ENCODE data around the gene KLHDC7B. TPM values are rescaled to one million over a fixed set of nuclear protein-coding genes. Genes with fewer than 3 reads are reported as not detected.

The KLHDC7B gene
- total RNA-seq, 1 experiment from 2014 or later = 1.6 TPM

- CTCF ChIA-PET = interaction anchor here (0.5 kb wide), 1 partner anchor 37 kb away, joined by 4 read pairs; no protein-coding TSS in a partner anchor
- H3K36me3 ChIP-seq (ENCODE audit: insufficient read depth, low read length, poor library complexity, severe bottlenecking) = no peaks in the 10 kb centered on the region
- no TSS peak for BruUV-seq (replicated peaks)
- POLR2A ChIA-PET (ENCODE audit: low non-redundant PET) = no interaction called here
- no peaks in the 10 kb centered on the region for H3K9me3 ChIP-seq (ENCODE audit: low read depth, low read length, poor library complexity, severe bottlenecking)
- no peaks in the 10 kb centered on the region for H3K4me1 ChIP-seq (ENCODE audit: insufficient read depth, low read length, poor library complexity, severe bottlenecking)
- H3K27me3 ChIP-seq (replicated peaks; ENCODE audit: insufficient read depth, low read depth, low read length, poor library complexity) = no peaks in the 10 kb centered on the region
- intact Hi-C loops (cut with micrococcal nuclease; ENCODE audit: unreplicated experiment) = no loop called here
- H3K27ac ChIP-seq (ENCODE audit: low read depth, low read length, poor library complexity, severe bottlenecking) = peak within 1 kb of the TSS; percentile 92
- peak; percentile 99 for DNase-seq (ENCODE audit: low spot score)
- H3K4me3 ChIP-seq (ENCODE audit: low read depth, low read length, poor library complexity, severe bottlenecking) = peak within 1 kb of the TSS; percentile 74
- TF ChIP-seq CTCF (conservative IDR thresholded peaks at IDR 0.05; ENCODE audit: low read depth, low read length) = no peak
These were observed 37.0 kb downstream of the KLHDC7B start, which contains the start of gene CHKB for GRCh38 chr22:50582493-50583293. CHKB (minus strand) TSS chr22:50582849; CDS start chr22:50582781, 68 bp downstream.

GRCh38 chr22:50583294-50583861, 37.7 kb downstream of the KLHDC7B start:
- CTCF ChIA-PET = interaction anchor here (0.5 kb wide), 1 partner anchor 37 kb away, joined by 4 read pairs; no protein-coding TSS in a partner anchor
- Histone ChIP-seq H3K9me3 (ENCODE audit: low read depth, low read length, poor library complexity, severe bottlenecking) (no peaks in the 10 kb centered on the region), H3K36me3 (ENCODE audit: insufficient read depth, low read length, poor library complexity, severe bottlenecking) (no peaks in the 10 kb centered on the region), H3K4me1 (ENCODE audit: insufficient read depth, low read length, poor library complexity, severe bottlenecking) (no peaks in the 10 kb centered on the region), H3K27ac (ENCODE audit: low read depth, low read length, poor library complexity, severe bottlenecking) (peak overlapping the region; percentile 92), H3K4me3 (ENCODE audit: low read depth, low read length, poor library complexity, severe bottlenecking) (peak overlapping the region; percentile 74), H3K27me3 (replicated peaks; ENCODE audit: insufficient read depth, low read depth, low read length, poor library complexity) (no peaks in the 10 kb centered on the region)
- intact Hi-C loops (cut with micrococcal nuclease; ENCODE audit: unreplicated experiment) = no loop called here
- TF ChIP-seq EZH2 (IDR thresholded peaks at IDR 0.05; ENCODE audit: borderline replicate concordance, low read depth, low read length, poor library complexity, severe bottlenecking) = no peak
- no peak for TF ChIP-seq CTCF (conservative IDR thresholded peaks at IDR 0.05; ENCODE audit: low read depth, low read length)
- no TSS peak for BruUV-seq (replicated peaks)
- POLR2A ChIA-PET (ENCODE audit: low non-redundant PET) = no interaction called here
- no peak for DNase-seq (ENCODE audit: low spot score)

- ChIA-PET POLR2A (ENCODE audit: low non-redundant PET) (no interaction called here), CTCF (no interaction called here)
- no peak overlapping the region for H3K4me3 ChIP-seq (ENCODE audit: low read depth, low read length, poor library complexity, severe bottlenecking)
- H3K4me1 ChIP-seq (ENCODE audit: insufficient read depth, low read length, poor library complexity, severe bottlenecking) = no peaks in the 10 kb centered on the region
- no TSS peak for BruUV-seq (replicated peaks)
- no peak for TF ChIP-seq EZH2 (IDR thresholded peaks at IDR 0.05; ENCODE audit: borderline replicate concordance, low read depth, low read length, poor library complexity, severe bottlenecking)
- no peaks in the 10 kb centered on the region for H3K9me3 ChIP-seq (ENCODE audit: low read depth, low read length, poor library complexity, severe bottlenecking)
- no peaks in the 10 kb centered on the region for H3K36me3 ChIP-seq (ENCODE audit: insufficient read depth, low read length, poor library complexity, severe bottlenecking)
- H3K27me3 ChIP-seq (replicated peaks; ENCODE audit: insufficient read depth, low read depth, low read length, poor library complexity) = no peaks in the 10 kb centered on the region
- intact Hi-C loops (cut with micrococcal nuclease; ENCODE audit: unreplicated experiment) = no loop called here
- H3K27ac ChIP-seq (ENCODE audit: low read depth, low read length, poor library complexity, severe bottlenecking) = no peak overlapping the region
- DNase-seq (ENCODE audit: low spot score) = no peak
These were observed 38.7 kb downstream of the KLHDC7B start for GRCh38 chr22:50584106-50585096.

Measured in A673 (cell line).